Activated CD8-positive, alpha-beta T cell treated with anti-CD3 and anti-CD28 coated beads for 36 hours (primary cell): ENCODE results near the gene SMAD3. TPM values are rescaled to one million over a fixed set of nuclear protein-coding genes. Genes with fewer than 3 reads are reported as not detected.

Experiments
- ATAC-seq: fragments of 200-7000 bp; cut with Tn5 transposase; one replicate; pipeline ENCODE4 v1.10.0; 2021; ENCODE audit warnings: mild to moderate bottlenecking, moderate library complexity
- CTCF ChIA-PET: fragments of 350-600 bp; sonication (Branson Sonifier 250); formaldehyde crosslinking; loops from one replicate; lab custom pipeline; 2021; ENCODE audit warnings: antibody characterized with exemption; lab: Charles Lee
- POLR2A ChIA-PET: fragments of 350-600 bp; sonication (Branson Sonifier 250); formaldehyde crosslinking; loops from one replicate; lab custom pipeline; 2021; ENCODE audit warnings: antibody characterized with exemption; lab: Charles Lee
- DNase-seq: peaks from one replicate; pipeline ENCODE4 v3.0.0-alpha.2; 2020
- H3K27ac Mint-ChIP-seq: one replicate; pipeline ENCODE4 v1.8.0; 2021; ENCODE audit warnings: mild to moderate bottlenecking, mixed read lengths
- H3K27me3 Mint-ChIP-seq: one replicate; pipeline ENCODE4 v1.8.0; 2021; ENCODE audit warnings: mixed read lengths
- H3K36me3 Mint-ChIP-seq: one replicate; pipeline ENCODE4 v1.8.0; 2021; ENCODE audit warnings: low read depth, mixed read lengths
- H3K4me1 Mint-ChIP-seq: one replicate; pipeline ENCODE4 v1.8.0; 2021; ENCODE audit warnings: low read depth, mixed read lengths
- H3K4me3 Mint-ChIP-seq: one replicate; pipeline ENCODE4 v1.8.0; 2021; ENCODE audit warnings: mild to moderate bottlenecking, moderate library complexity, mixed read lengths
- H3K9me3 Mint-ChIP-seq: one replicate; pipeline ENCODE4 v1.8.0; 2021; ENCODE audit warnings: mixed read lengths
- intact Hi-C: fragments of 100-400 bp; cut with micrococcal nuclease; formaldehyde crosslinking; loops from one replicate; pipeline ENCODE4 v1.10.0; 2022
- total RNA-seq, 2 experiments: library from RNA; stranded (reverse); gene quantifications; one replicate each; pipeline ENCODE4 v1.2.3, GENCODE V29; 2021
- TF ChIP-seq, protein P1 (sequence below): fragments of 200-600 bp; IDR thresholded peaks from one replicate; pipeline ENCODE4 v1.8.0; 2022; ENCODE audit warnings: antibody characterized with exemption, mild to moderate bottlenecking

The SMAD3 gene
- total RNA-seq, 2 experiments from 2014 or later, result 22.3 to 24.7 TPM

DNA sequence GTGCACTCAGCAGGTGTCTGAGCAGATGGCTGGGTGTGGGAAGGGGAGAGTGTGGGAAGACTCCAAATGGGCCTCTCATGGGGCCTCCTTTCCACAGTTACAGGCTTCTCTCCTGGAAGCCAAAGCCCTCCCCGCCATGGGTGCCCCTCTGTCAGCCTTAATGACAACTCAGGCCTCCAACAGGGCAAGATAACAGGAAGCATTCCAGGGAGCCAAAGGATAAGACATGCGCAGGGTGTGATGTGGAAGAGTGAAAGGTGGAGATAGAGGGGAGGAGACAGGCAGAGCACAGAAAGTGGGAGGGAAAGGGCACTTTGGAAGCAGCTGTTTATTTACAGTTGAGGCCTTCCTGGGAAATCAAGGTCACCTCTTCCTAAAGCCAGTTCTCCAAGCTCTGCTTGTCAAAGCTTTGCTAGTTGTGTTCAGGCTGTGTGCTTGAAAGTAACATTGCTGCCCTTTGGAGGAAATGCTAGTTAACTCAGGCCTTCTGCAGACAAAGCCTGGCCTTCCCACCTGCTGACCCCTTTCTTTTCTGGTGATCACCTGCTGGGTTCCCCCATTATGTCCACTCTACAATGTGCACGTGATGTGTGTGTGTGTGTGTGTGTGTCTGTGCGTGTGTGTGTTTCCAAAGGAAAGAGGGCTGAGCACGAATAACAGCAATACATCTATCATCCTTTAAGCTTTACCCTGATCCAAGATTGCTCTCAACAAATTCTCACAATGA is 35.2 kb upstream of the SMAD3 start:
- ChIA-PET CTCF (no interaction called here), POLR2A (interaction anchor here (0.7 to 0.8 kb wide), 3 partner anchors 41 to 857 kb away, joined by 3 read pairs; no protein-coding TSS in a partner anchor)
- peaks cover 28% of the 10 kb centered on the region for H3K4me1 Mint-ChIP-seq
- H3K36me3 Mint-ChIP-seq, result no peaks in the 10 kb centered on the region
- H3K9me3 Mint-ChIP-seq, result no peaks in the 10 kb centered on the region
- TF ChIP-seq, protein P1, sequence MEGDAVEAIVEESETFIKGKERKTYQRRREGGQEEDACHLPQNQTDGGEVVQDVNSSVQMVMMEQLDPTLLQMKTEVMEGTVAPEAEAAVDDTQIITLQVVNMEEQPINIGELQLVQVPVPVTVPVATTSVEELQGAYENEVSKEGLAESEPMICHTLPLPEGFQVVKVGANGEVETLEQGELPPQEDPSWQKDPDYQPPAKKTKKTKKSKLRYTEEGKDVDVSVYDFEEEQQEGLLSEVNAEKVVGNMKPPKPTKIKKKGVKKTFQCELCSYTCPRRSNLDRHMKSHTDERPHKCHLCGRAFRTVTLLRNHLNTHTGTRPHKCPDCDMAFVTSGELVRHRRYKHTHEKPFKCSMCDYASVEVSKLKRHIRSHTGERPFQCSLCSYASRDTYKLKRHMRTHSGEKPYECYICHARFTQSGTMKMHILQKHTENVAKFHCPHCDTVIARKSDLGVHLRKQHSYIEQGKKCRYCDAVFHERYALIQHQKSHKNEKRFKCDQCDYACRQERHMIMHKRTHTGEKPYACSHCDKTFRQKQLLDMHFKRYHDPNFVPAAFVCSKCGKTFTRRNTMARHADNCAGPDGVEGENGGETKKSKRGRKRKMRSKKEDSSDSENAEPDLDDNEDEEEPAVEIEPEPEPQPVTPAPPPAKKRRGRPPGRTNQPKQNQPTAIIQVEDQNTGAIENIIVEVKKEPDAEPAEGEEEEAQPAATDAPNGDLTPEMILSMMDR, result no peak
- peaks cover 7% of the 10 kb centered on the region for H3K27me3 Mint-ChIP-seq
- H3K4me3 Mint-ChIP-seq, result no peak overlapping the region
- no peak overlapping the region for H3K27ac Mint-ChIP-seq
- no peak for ATAC-seq
- DNase-seq, result no peak
- intact Hi-C loops, result loop anchor here (5.0 kb wide), 1 partner anchor 37 kb away; the partner anchor contains the start of gene SMAD3

DNA sequence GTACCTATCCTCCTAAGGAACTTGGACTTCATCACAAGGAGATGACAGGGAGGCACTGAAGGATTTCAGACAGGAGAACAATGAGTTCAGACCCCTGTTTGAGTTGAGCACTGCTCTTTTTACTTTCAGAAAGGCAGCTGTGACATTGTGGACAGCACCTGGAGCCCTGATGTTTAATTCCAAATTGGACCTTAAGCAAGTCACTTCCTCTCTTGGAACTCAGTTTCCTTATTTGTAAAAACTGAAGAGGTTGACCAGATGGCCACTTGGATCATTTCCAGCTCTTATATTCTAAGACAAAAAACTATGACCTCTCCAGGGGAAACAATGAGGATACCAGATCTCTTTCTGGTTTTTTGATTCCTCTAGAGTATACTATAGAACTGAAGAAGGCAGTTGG is 34.1 kb upstream of the SMAD3 start:
- ATAC-seq (no peak), DNase-seq (no peak)
- no peaks in the 10 kb centered on the region for H3K36me3 Mint-ChIP-seq
- no peak overlapping the region for H3K27ac Mint-ChIP-seq
- ChIA-PET POLR2A (interaction anchor here (0.7 kb wide), 1 partner anchor 856 kb away, joined by 3 read pairs; no protein-coding TSS in a partner anchor), CTCF (no interaction called here)
- peaks cover 7% of the 10 kb centered on the region for H3K27me3 Mint-ChIP-seq
- intact Hi-C loops, result loop anchor here (5.0 kb wide), 1 partner anchor 36 kb away; the partner anchor contains the start of gene SMAD3
- H3K9me3 Mint-ChIP-seq, result no peaks in the 10 kb centered on the region
- TF ChIP-seq, protein P1, result no peak
- no peak overlapping the region for H3K4me3 Mint-ChIP-seq
- peaks cover 19% of the 10 kb centered on the region for H3K4me1 Mint-ChIP-seq

DNA sequence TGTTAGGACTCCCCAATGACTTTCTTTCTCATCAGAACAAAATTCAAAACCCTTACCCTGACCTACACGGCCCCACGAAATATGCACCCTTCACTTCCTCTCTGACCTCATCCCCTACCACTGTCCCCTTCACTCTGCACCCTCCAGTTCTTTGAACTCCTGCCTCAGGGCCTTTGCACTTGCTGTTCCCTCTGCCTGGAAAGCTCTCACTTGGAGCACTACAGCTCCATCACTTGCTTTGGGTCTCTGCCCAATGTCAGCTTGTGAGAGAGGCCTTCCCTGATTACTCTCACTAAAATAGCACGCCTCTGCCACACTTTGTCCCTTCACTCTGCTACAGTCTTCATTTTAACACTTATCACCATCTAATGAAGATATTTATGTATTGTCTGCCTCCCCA is 32.8 kb upstream of the SMAD3 start:
- TF ChIP-seq, protein P1, result no peak
- peaks cover 7% of the 10 kb centered on the region for H3K27me3 Mint-ChIP-seq
- ATAC-seq, result no peak
- no peak for DNase-seq
- no peak overlapping the region for H3K27ac Mint-ChIP-seq
- intact Hi-C loops, result loop anchor here (5.0 kb wide), 1 partner anchor 35 kb away; the partner anchor contains the start of gene SMAD3
- CTCF ChIA-PET, result interaction anchor here (0.7 kb wide), 1 partner anchor 29 kb away, joined by 3 read pairs; no protein-coding TSS in a partner anchor
- no peaks in the 10 kb centered on the region for H3K36me3 Mint-ChIP-seq
- no peaks in the 10 kb centered on the region for H3K9me3 Mint-ChIP-seq
- H3K4me1 Mint-ChIP-seq, result peaks cover 21% of the 10 kb centered on the region
- POLR2A ChIA-PET, result interaction anchor here (1.2 kb wide), 1 partner anchor 31 kb away, joined by 3 read pairs; no protein-coding TSS in a partner anchor
- H3K4me3 Mint-ChIP-seq, result no peak overlapping the region

DNA sequence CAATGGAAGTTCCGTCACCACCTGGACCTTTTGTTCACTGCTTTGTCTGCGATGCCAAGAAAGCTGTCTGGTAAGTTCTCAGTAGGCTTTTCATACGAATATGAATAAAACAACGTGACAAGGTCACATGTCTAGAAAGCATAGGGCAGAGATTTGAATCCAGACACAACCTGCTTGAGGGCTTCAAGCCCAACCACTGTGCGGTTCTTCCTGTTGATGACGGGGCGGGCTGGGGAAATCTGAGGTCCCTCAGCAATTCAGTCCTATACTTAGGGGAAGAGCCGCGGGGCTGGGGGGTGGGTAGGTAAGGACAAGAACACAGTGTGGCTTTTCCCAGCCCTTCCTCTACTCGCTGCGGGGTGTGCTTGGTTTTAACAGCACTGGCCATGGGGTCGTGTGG is 32.4 kb upstream of the SMAD3 start:
- DNase-seq, result peak; percentile 59
- intact Hi-C loops, result loop anchor here (5.0 kb wide), 1 partner anchor 34 kb away; the partner anchor contains the start of gene SMAD3
- CTCF ChIA-PET, result interaction anchor here (0.7 to 1.5 kb wide), 2 partner anchors 29 to 68 kb away, joined by 3 read pairs; no protein-coding TSS in a partner anchor
- peak overlapping the region; percentile 1 for H3K27ac Mint-ChIP-seq
- H3K9me3 Mint-ChIP-seq, result no peaks in the 10 kb centered on the region
- H3K27me3 Mint-ChIP-seq, result peaks cover 7% of the 10 kb centered on the region
- TF ChIP-seq, protein P1, result no peak
- POLR2A ChIA-PET, result interaction anchor here (1.2 kb wide), 1 partner anchor 30 kb away, joined by 3 read pairs; no protein-coding TSS in a partner anchor
- no peaks in the 10 kb centered on the region for H3K36me3 Mint-ChIP-seq
- peak; percentile 60 for ATAC-seq
- peaks cover 22% of the 10 kb centered on the region for H3K4me1 Mint-ChIP-seq
- H3K4me3 Mint-ChIP-seq, result peak overlapping the region; percentile 57
